H9 (cell line): Measurements from ENCODE around the gene DIAPH3. TPM values are rescaled to one million over a fixed set of nuclear protein-coding genes. Genes with fewer than 3 reads are reported as not detected.

ENCODE experiments used
- DNase-seq: peaks from one replicate; pipeline ENCODE4 v3.0.0-alpha.2; 2017
- H2AFZ ChIP-seq: one replicate; pipeline ENCODE4 v1.6.1; 2013; ENCODE audit warnings: mild to moderate bottlenecking, low read length, control low read depth, moderate library complexity
- H2AK5ac ChIP-seq: 2 replicates; pipeline ENCODE4 v1.6.1; 2013; ENCODE audit warnings: low read length, control low read depth, mixed read lengths; ENCODE audit not compliant: insufficient read length
- H2BK120ac ChIP-seq: one replicate; pipeline ENCODE4 v1.6.1; 2013; ENCODE audit warnings: low read depth, mild to moderate bottlenecking, low read length, control low read depth, inconsistent platforms; ENCODE audit not compliant: poor library complexity, severe bottlenecking
- H2BK12ac ChIP-seq: 2 replicates; pipeline ENCODE4 v1.6.1; 2013; ENCODE audit warnings: low read length, control low read depth, mixed read lengths, low read depth; ENCODE audit not compliant: insufficient read length
- H2BK15ac ChIP-seq: 2 replicates; pipeline ENCODE4 v1.6.1; 2013; ENCODE audit warnings: low read depth, low read length, control low read depth
- H2BK20ac ChIP-seq: one replicate; pipeline ENCODE4 v1.6.1; 2013; ENCODE audit warnings: low read depth, mild to moderate bottlenecking, low read length, control low read depth, inconsistent platforms; ENCODE audit not compliant: poor library complexity, severe bottlenecking
- H2BK5ac ChIP-seq: 2 replicates; pipeline ENCODE4 v1.6.1; 2013; ENCODE audit warnings: low read length, control low read depth, mixed read lengths; ENCODE audit not compliant: insufficient read length
- H3K14ac ChIP-seq: 2 replicates; pipeline ENCODE4 v1.6.1; 2013; ENCODE audit warnings: low read length, control low read depth; ENCODE audit not compliant: insufficient read depth
- H3K18ac ChIP-seq: 2 replicates; pipeline ENCODE4 v1.6.1; 2013; ENCODE audit warnings: low read depth, mild to moderate bottlenecking, mixed read lengths, low read length, control low read depth; ENCODE audit not compliant: insufficient read length
- H3K23ac ChIP-seq: 2 replicates; pipeline ENCODE4 v1.6.1; 2013; ENCODE audit warnings: low read length, control low read depth, mixed read lengths, low read depth; ENCODE audit not compliant: insufficient read length
- H3K23me2 ChIP-seq: 2 replicates; pipeline ENCODE4 v1.6.1; 2013; ENCODE audit warnings: low read depth, mild to moderate bottlenecking, mixed read lengths, low read length, control low read depth; ENCODE audit not compliant: insufficient read length, poor library complexity, severe bottlenecking
- H3K27ac ChIP-seq: 2 replicates; pipeline ENCODE4 v1.5.1; 2013; ENCODE audit warnings: low read length, control low read depth, mixed read lengths, low read depth; ENCODE audit not compliant: insufficient read length
- H3K27me3 ChIP-seq: 2 replicates; pipeline ENCODE4 v1.6.1; 2013; ENCODE audit warnings: low read length, control low read depth, inconsistent platforms; ENCODE audit not compliant: insufficient read depth
- H3K4ac ChIP-seq: 2 replicates; pipeline ENCODE4 v1.6.1; 2013; ENCODE audit warnings: low read depth, mild to moderate bottlenecking, control low read depth, inconsistent platforms, low read length, moderate library complexity
- H3K4me1 ChIP-seq: 2 replicates; pipeline ENCODE4 v1.6.1; 2013; ENCODE audit warnings: low read length, control low read depth, inconsistent platforms; ENCODE audit not compliant: insufficient read depth
- H3K4me2 ChIP-seq: 2 replicates; pipeline ENCODE4 v1.6.1; 2013; ENCODE audit warnings: low read length, control low read depth, mixed read lengths; ENCODE audit not compliant: insufficient read length, insufficient read depth
- H3K56ac ChIP-seq: 2 replicates; pipeline ENCODE4 v1.6.1; 2013; ENCODE audit warnings: low read depth, mild to moderate bottlenecking, mixed read lengths, low read length, control low read depth; ENCODE audit not compliant: insufficient read length
- H3K79me1 ChIP-seq: 2 replicates; pipeline ENCODE4 v1.6.1; 2013; ENCODE audit warnings: low read depth, mild to moderate bottlenecking, moderate library complexity, low read length, control low read depth, inconsistent platforms; ENCODE audit not compliant: insufficient read depth, poor library complexity, severe bottlenecking
- H3K79me2 ChIP-seq: 2 replicates; pipeline ENCODE4 v1.6.1; 2013; ENCODE audit warnings: low read length, control low read depth, inconsistent platforms; ENCODE audit not compliant: insufficient read depth
- H3K9ac ChIP-seq: 2 replicates; pipeline ENCODE4 v1.6.1; 2013; ENCODE audit warnings: low read length, control low read depth, mixed read lengths; ENCODE audit not compliant: insufficient read length; ENCODE audit errors: extremely low read depth
- H3K9me3 ChIP-seq: one replicate; pipeline ENCODE4 v1.6.1; 2013; ENCODE audit warnings: low read depth, low read length, inconsistent platforms; ENCODE audit not compliant: control insufficient read depth
- H3T11ph ChIP-seq: one replicate; pipeline ENCODE4 v1.6.1; 2013; ENCODE audit warnings: mild to moderate bottlenecking, low read length, control low read depth, inconsistent platforms
- H4K20me1 ChIP-seq: one replicate; pipeline ENCODE4 v1.6.1; 2013; ENCODE audit not compliant: control insufficient read depth, insufficient read length, insufficient read depth
- H4K5ac ChIP-seq: 2 replicates; pipeline ENCODE4 v1.6.1; 2013; ENCODE audit warnings: low read depth, mild to moderate bottlenecking, mixed read lengths, low read length, control low read depth; ENCODE audit not compliant: insufficient read length
- H4K8ac ChIP-seq: replicated peaks from 2 replicates; pipeline ENCODE4 v1.6.1; 2013; ENCODE audit warnings: low read length, control low read depth, mixed read lengths, low read depth; ENCODE audit not compliant: insufficient read length
- H4K91ac ChIP-seq: 2 replicates; pipeline ENCODE4 v1.6.1; 2013; ENCODE audit warnings: low read depth, mild to moderate bottlenecking, moderate library complexity, mixed read lengths, low read length, control low read depth; ENCODE audit not compliant: insufficient read length
- H3K27ac Mint-ChIP-seq, 3 experiments: 2 replicates in 2 of 3; 3 replicates in 1 of 3; pipeline ENCODE4 v1.8.0; 2020 to 2021; ENCODE audit warnings: mixed read lengths in 3 of 3, mild to moderate bottlenecking in 1 of 3, moderate library complexity in 1 of 3
- H3K27me3 Mint-ChIP-seq: 2 replicates; pipeline ENCODE4 v1.8.0; 2021; ENCODE audit warnings: low read depth, mild to moderate bottlenecking, moderate library complexity, mixed read lengths
- H3K36me3 Mint-ChIP-seq, 3 experiments: 2 replicates in 2 of 3; 3 replicates in 1 of 3; pipeline ENCODE4 v1.8.0; 2020 to 2021; ENCODE audit warnings: low read depth in 3 of 3, mixed read lengths in 3 of 3; ENCODE audit not compliant: insufficient read depth in 1 of 3
- H3K4me1 Mint-ChIP-seq, 2 experiments: 2 replicates each; pipeline ENCODE4 v1.8.0; 2020; ENCODE audit warnings: mixed read lengths in 2 of 2
- H3K4me3 Mint-ChIP-seq, 2 experiments: 2 replicates in 1 of 2; 3 replicates in 1 of 2; pipeline ENCODE4 v1.8.0; 2020 to 2021; ENCODE audit warnings: mild to moderate bottlenecking in 2 of 2, mixed read lengths in 2 of 2, moderate library complexity in 1 of 2
- H3K9me3 Mint-ChIP-seq, 2 experiments: 2 replicates in 1 of 2; 3 replicates in 1 of 2; pipeline ENCODE4 v1.8.0; 2020; ENCODE audit warnings: mild to moderate bottlenecking in 2 of 2, mixed read lengths in 2 of 2, moderate library complexity in 1 of 2
- CTCF ChIP-seq: fragments of 200-600 bp; sonication (generic); conservative IDR thresholded peaks from 3 replicates; pipeline ENCODE4 v1.8.0; 2021; ENCODE audit warnings: antibody characterized with exemption, mild to moderate bottlenecking
- WGBS: extraction: QIAGEN DNeasy Blood & Tissue Kit; methylation state at CpG from one replicate; pipeline ENCODE4 v1.1.7; 2013; ENCODE audit warnings: missing lambda C conversion rate, low lambda C conversion rate, mixed read lengths; ENCODE audit not compliant: insufficient read length; ENCODE audit errors: extremely low coverage; 5-methylcytosine and 5-hydroxymethylcytosine counted together
- total RNA-seq: library from RNA; stranded (reverse); gene quantifications from 2 replicates; pipeline ENCODE4 v1.2.1, GENCODE V29; 2021

DIAPH3 gene
- total RNA-seq, 1 experiment from 2014 or later: 23.1 TPM

GRCh38 chr13:59677966-59678814 lies 485.5 kb downstream of the DIAPH3 start:
- no CpG with 5 or more reads among the region's 6 CpGs for WGBS

More at GRCh38 chr13:59677966-59678814, 485.5 kb downstream of the DIAPH3 start:
- Histone ChIP-seq H3K27ac (no peak overlapping the region), H2BK120ac (no peak overlapping the region), H2AFZ (no peak overlapping the region), H3K14ac (no peak overlapping the region), H3K4me2 (no peak overlapping the region), H4K5ac (no peak overlapping the region), H3K18ac (no peak overlapping the region), H3K23ac (no peak overlapping the region), H3T11ph (no peak overlapping the region), H3K79me2 (no peaks in the 10 kb centered on the region), H3K4ac (no peak overlapping the region), H2AK5ac (no peak overlapping the region), H2BK5ac (no peak overlapping the region), H3K56ac (no peak overlapping the region), H3K9me3 (no peaks in the 10 kb centered on the region), H2BK12ac (no peak overlapping the region), H3K79me1 (no peaks in the 10 kb centered on the region), H4K20me1 (no peaks in the 10 kb centered on the region), H3K23me2 (no peaks in the 10 kb centered on the region), H2BK20ac (no peak overlapping the region), H2BK15ac (no peak overlapping the region), H3K9ac (no peak overlapping the region), H3K4me1 (peaks cover 5% of the 10 kb centered on the region), H4K8ac (no peak overlapping the region), H4K91ac (no peak overlapping the region), H3K27me3 (no peaks in the 10 kb centered on the region)
- Mint-ChIP-seq H3K27me3 (no peaks in the 10 kb centered on the region), H3K9me3 (no peaks in the 10 kb centered on the region), H3K4me3 (no peak overlapping the region), H3K4me1 (peaks cover 6 to 19% of the 10 kb centered on the region in 2 experiments), H3K27ac (peak overlapping the region in 1 of 3 experiments; percentile 8; a peak in 1 of 7 replicates), H3K36me3 (peaks cover 0 to 1% (median 0%) of the 10 kb centered on the region in 3 experiments; a peak in 2 of 7 replicates)
- peak; percentile 98 for TF ChIP-seq CTCF
- no peak for DNase-seq
